HL-60 (cell line): ENCODE results near the gene FAM222B.

Source experiments
- GABPA ChIP-seq: IDR thresholded peaks from 2 replicates; pipeline ENCODE4 v1.6.1; 2012; ENCODE audit warnings: low read depth
- POLR2AphosphoS5 ChIP-seq: IDR thresholded peaks from 2 replicates; pipeline ENCODE4 v1.6.1; 2012; ENCODE audit warnings: low read depth
- TF ChIP-seq, protein P1 (sequence below): IDR thresholded peaks from one replicate; pipeline ENCODE4 v1.5.1; 2011; ENCODE audit warnings: low read length, control low read depth, inconsistent platforms; ENCODE audit not compliant: insufficient read depth
- TF ChIP-seq, protein P2 (sequence below): IDR thresholded peaks from 2 replicates; pipeline ENCODE4 v1.6.1; 2012; ENCODE audit warnings: low read depth; ENCODE audit not compliant: insufficient replicate concordance

DNA sequence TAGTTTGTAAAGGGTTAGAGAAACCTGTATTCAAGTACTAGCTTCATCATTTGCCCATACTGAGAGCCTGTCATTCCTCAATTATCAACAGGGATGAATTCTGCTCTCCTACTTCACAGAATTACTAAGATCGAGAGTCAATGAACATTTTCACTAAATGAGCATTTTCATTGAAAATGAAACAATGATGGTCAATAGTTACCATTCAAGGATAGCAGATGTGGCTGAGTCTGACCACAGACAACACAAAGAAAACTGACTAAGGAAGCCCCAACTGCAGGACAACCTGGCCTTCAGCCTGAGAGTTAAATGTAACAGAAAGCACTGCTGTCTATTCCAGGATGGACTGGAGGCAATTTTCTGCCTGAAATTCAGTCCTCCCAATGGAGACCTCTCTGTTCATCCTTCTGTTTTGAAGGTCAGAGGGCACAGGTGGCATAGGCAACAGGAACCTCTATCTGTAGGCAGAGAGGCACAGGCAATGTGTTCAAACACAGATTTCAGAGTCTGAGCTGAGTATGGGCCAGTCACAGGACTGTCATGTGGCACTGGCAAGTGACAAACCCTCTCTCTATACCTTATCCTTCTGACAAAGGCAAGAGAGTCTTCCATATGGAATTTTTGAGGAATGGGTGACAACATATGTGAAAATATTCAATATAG lies 79.3 kb downstream of the FAM222B start:
- TF ChIP-seq, protein P1, sequence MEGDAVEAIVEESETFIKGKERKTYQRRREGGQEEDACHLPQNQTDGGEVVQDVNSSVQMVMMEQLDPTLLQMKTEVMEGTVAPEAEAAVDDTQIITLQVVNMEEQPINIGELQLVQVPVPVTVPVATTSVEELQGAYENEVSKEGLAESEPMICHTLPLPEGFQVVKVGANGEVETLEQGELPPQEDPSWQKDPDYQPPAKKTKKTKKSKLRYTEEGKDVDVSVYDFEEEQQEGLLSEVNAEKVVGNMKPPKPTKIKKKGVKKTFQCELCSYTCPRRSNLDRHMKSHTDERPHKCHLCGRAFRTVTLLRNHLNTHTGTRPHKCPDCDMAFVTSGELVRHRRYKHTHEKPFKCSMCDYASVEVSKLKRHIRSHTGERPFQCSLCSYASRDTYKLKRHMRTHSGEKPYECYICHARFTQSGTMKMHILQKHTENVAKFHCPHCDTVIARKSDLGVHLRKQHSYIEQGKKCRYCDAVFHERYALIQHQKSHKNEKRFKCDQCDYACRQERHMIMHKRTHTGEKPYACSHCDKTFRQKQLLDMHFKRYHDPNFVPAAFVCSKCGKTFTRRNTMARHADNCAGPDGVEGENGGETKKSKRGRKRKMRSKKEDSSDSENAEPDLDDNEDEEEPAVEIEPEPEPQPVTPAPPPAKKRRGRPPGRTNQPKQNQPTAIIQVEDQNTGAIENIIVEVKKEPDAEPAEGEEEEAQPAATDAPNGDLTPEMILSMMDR: no peak
- TF ChIP-seq, protein P2, sequence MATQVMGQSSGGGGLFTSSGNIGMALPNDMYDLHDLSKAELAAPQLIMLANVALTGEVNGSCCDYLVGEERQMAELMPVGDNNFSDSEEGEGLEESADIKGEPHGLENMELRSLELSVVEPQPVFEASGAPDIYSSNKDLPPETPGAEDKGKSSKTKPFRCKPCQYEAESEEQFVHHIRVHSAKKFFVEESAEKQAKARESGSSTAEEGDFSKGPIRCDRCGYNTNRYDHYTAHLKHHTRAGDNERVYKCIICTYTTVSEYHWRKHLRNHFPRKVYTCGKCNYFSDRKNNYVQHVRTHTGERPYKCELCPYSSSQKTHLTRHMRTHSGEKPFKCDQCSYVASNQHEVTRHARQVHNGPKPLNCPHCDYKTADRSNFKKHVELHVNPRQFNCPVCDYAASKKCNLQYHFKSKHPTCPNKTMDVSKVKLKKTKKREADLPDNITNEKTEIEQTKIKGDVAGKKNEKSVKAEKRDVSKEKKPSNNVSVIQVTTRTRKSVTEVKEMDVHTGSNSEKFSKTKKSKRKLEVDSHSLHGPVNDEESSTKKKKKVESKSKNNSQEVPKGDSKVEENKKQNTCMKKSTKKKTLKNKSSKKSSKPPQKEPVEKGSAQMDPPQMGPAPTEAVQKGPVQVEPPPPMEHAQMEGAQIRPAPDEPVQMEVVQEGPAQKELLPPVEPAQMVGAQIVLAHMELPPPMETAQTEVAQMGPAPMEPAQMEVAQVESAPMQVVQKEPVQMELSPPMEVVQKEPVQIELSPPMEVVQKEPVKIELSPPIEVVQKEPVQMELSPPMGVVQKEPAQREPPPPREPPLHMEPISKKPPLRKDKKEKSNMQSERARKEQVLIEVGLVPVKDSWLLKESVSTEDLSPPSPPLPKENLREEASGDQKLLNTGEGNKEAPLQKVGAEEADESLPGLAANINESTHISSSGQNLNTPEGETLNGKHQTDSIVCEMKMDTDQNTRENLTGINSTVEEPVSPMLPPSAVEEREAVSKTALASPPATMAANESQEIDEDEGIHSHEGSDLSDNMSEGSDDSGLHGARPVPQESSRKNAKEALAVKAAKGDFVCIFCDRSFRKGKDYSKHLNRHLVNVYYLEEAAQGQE: no peak
- TF ChIP-seq POLR2AphosphoS5 (no peak), GABPA (no peak)
